Fibroblast of mammary gland (primary cell): ENCODE measurements around the gene ANGPTL4.
A peak's percentile ranks its signal among the peaks of the same experiment; 100 is the strongest.

Source experiments
- DNase-seq: peaks from one replicate; pipeline ENCODE4 v3.0.0-alpha.2; 2010; ENCODE audit warnings: low read depth
- H3K4me3 ChIP-seq: 2 replicates; pipeline ENCODE4 v1.5.1; 2011; ENCODE audit warnings: low read depth, mild to moderate bottlenecking, low read length, moderate library complexity; ENCODE audit not compliant: control insufficient read depth
- CTCF ChIP-seq: conservative IDR thresholded peaks from 2 replicates; pipeline ENCODE4 v1.5.1; 2011; ENCODE audit warnings: low read depth, low read length, inconsistent platforms; ENCODE audit not compliant: control insufficient read depth, insufficient read depth

Gene ANGPTL4

GRCh38 chr19:8391198-8392016, 27.5 kb downstream of the ANGPTL4 start:
- H3K4me3 ChIP-seq, result peak overlapping the region; percentile 12

GRCh38 chr19:8392017-8392591, 28.1 kb downstream of the ANGPTL4 start:
- DNase-seq, result peak; percentile 36
- no peak overlapping the region for H3K4me3 ChIP-seq
- no peak for TF ChIP-seq CTCF

More at GRCh38 chr19:8391198-8392016, 27.5 kb downstream of the ANGPTL4 start:
- no peak for TF ChIP-seq CTCF
- DNase-seq, result no peak

- no peak overlapping the region for H3K4me3 ChIP-seq
- DNase-seq, result no peak
- no peak for TF ChIP-seq CTCF
These were observed 29.4 kb downstream of the ANGPTL4 start for GRCh38 chr19:8393192-8393870.

GRCh38 chr19:8393871-8394250, 29.9 kb downstream of the ANGPTL4 start:
- no peak for TF ChIP-seq CTCF
- DNase-seq, result no peak
- no peak overlapping the region for H3K4me3 ChIP-seq

- no peak overlapping the region for H3K4me3 ChIP-seq
- DNase-seq, result no peak
- no peak for TF ChIP-seq CTCF
These were observed 31.7 kb downstream of the ANGPTL4 start for GRCh38 chr19:8395621-8396082.

GRCh38 chr19:8396185-8396562, 32.2 kb downstream of the ANGPTL4 start:
- no peak for DNase-seq
- no peak overlapping the region for H3K4me3 ChIP-seq
- no peak for TF ChIP-seq CTCF
